Astrocyte (in vitro differentiated cells and primary cell): ENCODE results near the gene CACNA2D4. TPM values are rescaled to one million over a fixed set of nuclear protein-coding genes. Genes with fewer than 3 reads are reported as not detected.

Source experiments
- DNase-seq: peaks from one replicate; pipeline ENCODE4 v3.0.0-alpha.2; 2010; ENCODE audit warnings: low read depth
- FAIRE-seq: peaks from 2 replicates; lab custom pipeline; 2011; peaks lifted over from hg19 to GRCh38; lab: Jason Lieb, UNC
- H2AFZ ChIP-seq: 2 replicates; pipeline ENCODE4 v1.6.0; 2012; ENCODE audit warnings: low read depth, low read length, inconsistent platforms
- H3K27ac ChIP-seq: 2 replicates; pipeline ENCODE4 v1.5.1; 2011; ENCODE audit warnings: low read depth, low read length, inconsistent platforms
- H3K27me3 ChIP-seq: 2 replicates; pipeline ENCODE4 v1.6.0; 2011; ENCODE audit warnings: low read length, inconsistent platforms; ENCODE audit not compliant: insufficient read depth
- H3K36me3 ChIP-seq: 2 replicates; pipeline ENCODE4 v1.5.1; 2011; ENCODE audit warnings: low read length, inconsistent platforms; ENCODE audit not compliant: insufficient read depth
- H3K4me1 ChIP-seq: 2 replicates; pipeline ENCODE4 v1.5.1; 2011; ENCODE audit warnings: low read length, inconsistent platforms; ENCODE audit not compliant: insufficient read depth
- H3K4me2 ChIP-seq: 2 replicates; pipeline ENCODE4 v1.6.0; 2012; ENCODE audit warnings: low read length, inconsistent platforms
- H3K4me3 ChIP-seq: 2 replicates; pipeline ENCODE4 v1.5.1; 2011; ENCODE audit warnings: low read depth, mild to moderate bottlenecking, low read length, inconsistent platforms; ENCODE audit not compliant: insufficient read depth
- H3K79me2 ChIP-seq: 2 replicates; pipeline ENCODE4 v1.6.0; 2012; ENCODE audit warnings: mild to moderate bottlenecking, low read length, inconsistent platforms; ENCODE audit not compliant: insufficient read depth
- H3K9ac ChIP-seq: 2 replicates; pipeline ENCODE4 v1.6.0; 2012; ENCODE audit warnings: mild to moderate bottlenecking, low read length, inconsistent platforms
- H3K9me3 ChIP-seq: 2 replicates; pipeline ENCODE4 v1.5.1; 2012; ENCODE audit warnings: low read depth, mild to moderate bottlenecking, low read length, inconsistent platforms; ENCODE audit not compliant: insufficient read depth
- H4K20me1 ChIP-seq: 2 replicates; pipeline ENCODE4 v1.6.0; 2012; ENCODE audit warnings: low read length, inconsistent platforms; ENCODE audit not compliant: insufficient read depth
- H3K27ac Mint-ChIP-seq: one replicate; pipeline ENCODE4 v1.8.0; 2021; ENCODE audit warnings: mild to moderate bottlenecking, mixed read lengths; ENCODE audit not compliant: unreplicated experiment
- H3K27me3 Mint-ChIP-seq: one replicate; pipeline ENCODE4 v1.8.0; 2021; ENCODE audit warnings: low read depth, mixed read lengths; ENCODE audit not compliant: unreplicated experiment
- H3K36me3 Mint-ChIP-seq: one replicate; pipeline ENCODE4 v1.8.0; 2021; ENCODE audit warnings: low read depth, mixed read lengths; ENCODE audit not compliant: unreplicated experiment
- H3K4me1 Mint-ChIP-seq: one replicate; pipeline ENCODE4 v1.8.0; 2021; ENCODE audit warnings: low read depth, mixed read lengths; ENCODE audit not compliant: unreplicated experiment
- H3K4me3 Mint-ChIP-seq: one replicate; pipeline ENCODE4 v1.8.0; 2021; ENCODE audit warnings: mild to moderate bottlenecking, moderate library complexity, mixed read lengths; ENCODE audit not compliant: unreplicated experiment
- H3K9me3 Mint-ChIP-seq: one replicate; pipeline ENCODE4 v1.8.0; 2021; ENCODE audit warnings: mild to moderate bottlenecking, mixed read lengths; ENCODE audit not compliant: unreplicated experiment
- EZH2 ChIP-seq: IDR thresholded peaks from 2 replicates; pipeline ENCODE4 v1.6.1; 2012; ENCODE audit warnings: mild to moderate bottlenecking, low read length, inconsistent platforms; ENCODE audit not compliant: insufficient read depth
- total RNA-seq: library from RNA; stranded (reverse); gene quantifications from 2 replicates; pipeline ENCODE4 v1.2.1, GENCODE V29; 2021
- TF ChIP-seq, protein P1 (sequence below): IDR thresholded peaks from 2 replicates; pipeline ENCODE4 v1.5.1; 2011; ENCODE audit warnings: low read depth, mild to moderate bottlenecking, inconsistent platforms, low read length, moderate library complexity; ENCODE audit not compliant: insufficient read depth

The CACNA2D4 gene
- total RNA-seq, 1 donor from 2014 or later: 0.09 TPM

DNA sequence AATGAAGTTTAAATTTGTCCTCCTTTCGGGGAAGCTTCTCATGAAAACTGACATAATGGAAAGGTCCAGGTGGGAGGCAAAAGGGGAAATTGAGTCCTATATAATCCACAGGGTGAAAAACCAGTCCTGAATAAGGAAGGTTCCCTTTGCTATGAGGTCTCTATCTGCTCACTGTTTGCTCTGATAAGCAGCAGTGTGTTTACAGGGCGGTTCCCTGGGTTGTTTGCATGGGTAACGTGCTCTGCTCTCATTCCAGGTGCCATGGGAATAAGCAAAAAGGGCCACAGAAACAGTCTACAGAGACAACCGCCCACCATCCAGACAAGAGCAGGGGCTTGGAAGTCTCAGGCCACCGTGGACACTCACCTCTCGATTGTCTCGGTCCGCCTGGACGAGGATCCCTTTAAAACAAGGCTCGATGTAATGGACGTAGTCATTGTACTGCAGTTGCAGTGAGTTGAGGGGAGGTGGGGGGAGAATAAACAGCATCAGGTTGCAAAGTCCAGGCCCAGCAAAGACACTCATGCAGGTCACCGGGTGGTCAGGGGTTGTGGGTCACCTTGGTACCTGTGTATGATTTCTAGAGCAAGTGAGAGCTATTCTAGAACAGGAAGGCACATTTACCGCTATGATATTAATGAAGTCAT, 32.7 kb downstream of the CACNA2D4 start:
- H3K4me1 ChIP-seq: no peaks in the 10 kb centered on the region
- no peaks in the 10 kb centered on the region for H4K20me1 ChIP-seq
- H3K27me3 ChIP-seq: peaks cover 8% of the 10 kb centered on the region
- Mint-ChIP-seq H3K36me3 (no peaks in the 10 kb centered on the region), H3K9me3 (peaks cover 7% of the 10 kb centered on the region), H3K4me1 (no peaks in the 10 kb centered on the region), H3K4me3 (no peak overlapping the region), H3K27ac (no peak overlapping the region), H3K27me3 (peaks cover 48% of the 10 kb centered on the region)
- H3K27ac ChIP-seq: no peak overlapping the region
- H3K9ac ChIP-seq: no peak overlapping the region
- H3K9me3 ChIP-seq: no peaks in the 10 kb centered on the region
- no peaks in the 10 kb centered on the region for H3K79me2 ChIP-seq
- no peak for DNase-seq
- H3K4me2 ChIP-seq: no peak overlapping the region
- no peak overlapping the region for H2AFZ ChIP-seq
- H3K36me3 ChIP-seq: no peaks in the 10 kb centered on the region
- H3K4me3 ChIP-seq: no peak overlapping the region
- TF ChIP-seq, protein P1, sequence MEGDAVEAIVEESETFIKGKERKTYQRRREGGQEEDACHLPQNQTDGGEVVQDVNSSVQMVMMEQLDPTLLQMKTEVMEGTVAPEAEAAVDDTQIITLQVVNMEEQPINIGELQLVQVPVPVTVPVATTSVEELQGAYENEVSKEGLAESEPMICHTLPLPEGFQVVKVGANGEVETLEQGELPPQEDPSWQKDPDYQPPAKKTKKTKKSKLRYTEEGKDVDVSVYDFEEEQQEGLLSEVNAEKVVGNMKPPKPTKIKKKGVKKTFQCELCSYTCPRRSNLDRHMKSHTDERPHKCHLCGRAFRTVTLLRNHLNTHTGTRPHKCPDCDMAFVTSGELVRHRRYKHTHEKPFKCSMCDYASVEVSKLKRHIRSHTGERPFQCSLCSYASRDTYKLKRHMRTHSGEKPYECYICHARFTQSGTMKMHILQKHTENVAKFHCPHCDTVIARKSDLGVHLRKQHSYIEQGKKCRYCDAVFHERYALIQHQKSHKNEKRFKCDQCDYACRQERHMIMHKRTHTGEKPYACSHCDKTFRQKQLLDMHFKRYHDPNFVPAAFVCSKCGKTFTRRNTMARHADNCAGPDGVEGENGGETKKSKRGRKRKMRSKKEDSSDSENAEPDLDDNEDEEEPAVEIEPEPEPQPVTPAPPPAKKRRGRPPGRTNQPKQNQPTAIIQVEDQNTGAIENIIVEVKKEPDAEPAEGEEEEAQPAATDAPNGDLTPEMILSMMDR: no peak
- no peak for TF ChIP-seq EZH2
- no peak for FAIRE-seq

DNA sequence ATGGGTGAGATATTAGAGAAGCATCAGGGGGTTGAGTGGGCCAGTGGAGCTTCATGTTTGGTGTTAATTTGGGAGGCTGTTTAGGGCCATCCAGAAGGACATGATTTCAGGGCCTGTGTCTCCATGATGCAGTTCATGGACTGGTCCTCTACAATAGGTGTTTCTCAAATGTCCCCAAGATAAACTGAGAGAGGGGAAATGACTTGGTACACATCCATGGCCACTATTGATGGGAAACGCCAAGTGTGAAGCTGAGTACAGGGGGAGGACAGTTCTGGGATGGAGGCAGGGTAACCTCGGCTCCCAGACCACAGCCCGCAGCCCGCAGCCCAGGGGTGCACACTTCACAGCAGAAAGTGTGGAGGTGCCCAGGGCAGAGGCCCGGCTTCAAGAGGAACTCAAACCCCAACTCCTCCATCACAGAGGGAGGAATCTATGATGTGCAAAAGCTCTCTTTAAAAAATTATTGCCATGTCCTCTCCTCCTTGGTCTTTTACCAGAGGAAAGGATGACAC, 33.3 kb downstream of the CACNA2D4 start:
- Mint-ChIP-seq H3K4me1 (no peaks in the 10 kb centered on the region), H3K4me3 (no peak overlapping the region), H3K9me3 (peaks cover 6% of the 10 kb centered on the region), H3K27me3 (peaks cover 52% of the 10 kb centered on the region), H3K36me3 (no peaks in the 10 kb centered on the region), H3K27ac (no peak overlapping the region)
- FAIRE-seq (no peak), DNase-seq (no peak)
- Histone ChIP-seq H3K9ac (no peak overlapping the region), H4K20me1 (no peaks in the 10 kb centered on the region), H3K4me1 (no peaks in the 10 kb centered on the region), H3K36me3 (no peaks in the 10 kb centered on the region), H3K27ac (no peak overlapping the region), H3K79me2 (no peaks in the 10 kb centered on the region), H3K27me3 (peaks cover 9% of the 10 kb centered on the region), H3K4me3 (no peak overlapping the region), H3K9me3 (no peaks in the 10 kb centered on the region), H3K4me2 (no peak overlapping the region), H2AFZ (no peak overlapping the region)
- no peak for TF ChIP-seq EZH2
- TF ChIP-seq, protein P1: no peak

DNA sequence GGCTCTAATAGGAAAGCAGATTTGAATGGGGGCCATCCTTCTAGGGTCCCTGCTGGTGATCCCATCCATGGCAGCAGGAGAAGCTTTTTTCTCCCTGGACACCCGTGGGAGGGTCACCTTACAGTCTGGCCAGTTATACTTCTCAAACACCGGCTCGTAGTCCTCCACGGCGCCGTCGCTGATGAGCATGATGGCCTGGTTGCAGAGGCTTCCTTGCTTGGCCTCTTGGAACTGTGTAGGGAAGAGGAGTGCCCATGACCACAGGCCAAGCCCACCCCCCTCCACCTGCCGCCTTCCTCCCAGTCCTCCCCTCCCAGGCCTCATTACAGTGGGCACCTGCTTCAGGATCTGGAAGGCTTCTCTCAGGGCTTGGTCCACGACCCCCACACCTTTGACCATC, 33.8 kb downstream of the CACNA2D4 start:
- no peak overlapping the region for H3K4me3 Mint-ChIP-seq
- Histone ChIP-seq H4K20me1 (no peaks in the 10 kb centered on the region), H3K27ac (no peak overlapping the region), H3K9ac (no peak overlapping the region), H3K36me3 (no peaks in the 10 kb centered on the region), H3K9me3 (no peaks in the 10 kb centered on the region), H2AFZ (no peak overlapping the region), H3K27me3 (peaks cover 11% of the 10 kb centered on the region), H3K4me1 (no peaks in the 10 kb centered on the region), H3K4me2 (no peak overlapping the region), H3K79me2 (no peaks in the 10 kb centered on the region), H3K4me3 (no peak overlapping the region)
- peaks cover 54% of the 10 kb centered on the region for H3K27me3 Mint-ChIP-seq
- no peak overlapping the region for H3K27ac Mint-ChIP-seq
- DNase-seq (no peak), FAIRE-seq (no peak)
- no peaks in the 10 kb centered on the region for H3K36me3 Mint-ChIP-seq
- H3K4me1 Mint-ChIP-seq: no peaks in the 10 kb centered on the region
- H3K9me3 Mint-ChIP-seq: peaks cover 6% of the 10 kb centered on the region
- TF ChIP-seq, protein P1: no peak
- TF ChIP-seq EZH2: no peak
